Heart left ventricle (tissue), 16 donors: ENCODE measurements around the gene C1orf21. TPM values are rescaled to one million over a fixed set of nuclear protein-coding genes. Genes with fewer than 3 reads are reported as not detected.

Experiments used
- ATAC-seq, 4 donors: fragments of 200-7000 bp; cut with Tn5 transposase; one replicate each; pipeline ENCODE4 v1.9.1; 2020 to 2022; ENCODE audit warnings: moderate library complexity in 4 of 4, mild to moderate bottlenecking in 3 of 4, moderate number of reproducible peaks in 1 of 4
- DNase-seq, 5 donors: peaks; one replicate each; pipeline ENCODE4 v3.0.0-alpha.2; 2020
- H3K27ac ChIP-seq, 12 donors: fragments of 200-600 bp; sonication (generic) in 4 of 12; one replicate each; pipeline versions ENCODE4 v1.5.0 to v1.8.0; 2016 to 2022; ENCODE audit warnings: mild to moderate bottlenecking in 2 of 12
- H3K27me3 ChIP-seq, 9 donors: fragments of 200-600 bp; sonication (generic) in 2 of 9; one replicate each; pipeline versions ENCODE4 v1.5.1 to v1.8.0; 2016 to 2022; ENCODE audit warnings: mild to moderate bottlenecking in 3 of 9
- H3K36me3 ChIP-seq, 9 donors: fragments of 200-600 bp; sonication (generic) in 2 of 9; one replicate each; pipeline versions ENCODE4 v1.5.0 to v1.8.0; 2018 to 2022; ENCODE audit warnings: mild to moderate bottlenecking in 2 of 9
- H3K4me1 ChIP-seq, 12 donors: fragments of 200-600 bp; sonication (generic) in 4 of 12; one replicate each; pipeline versions ENCODE4 v1.5.0 to v1.8.0; 2016 to 2022; ENCODE audit warnings: mild to moderate bottlenecking in 3 of 12
- H3K4me3 ChIP-seq, 12 donors: fragments of 200-600 bp; sonication (generic) in 4 of 12; one replicate each; pipeline versions ENCODE4 v1.5.0 to v1.8.0; 2017 to 2022; ENCODE audit warnings: mild to moderate bottlenecking in 9 of 12, moderate library complexity in 4 of 12
- H3K9me3 ChIP-seq, 12 donors: fragments of 200-600 bp; sonication (generic) in 4 of 12; one replicate each; pipeline versions ENCODE4 v1.5.0 to v1.8.0; 2016 to 2022; ENCODE audit warnings: mild to moderate bottlenecking in 1 of 12
- POLR2A ChIP-seq, 2 donors: fragments of 450-650 bp; IDR thresholded peaks; one replicate each; pipeline ENCODE4 v1.6.1; 2017; ENCODE audit warnings: antibody characterized with exemption in 2 of 2, mild to moderate bottlenecking in 2 of 2, moderate library complexity in 2 of 2
- WGBS, 4 donors: extraction: QIAGEN DNeasy Blood & Tissue Kit in 2 of 4; methylation state at CpG; one replicate each; pipeline versions ENCODE4 v1.1.5 to v1.1.7; 2013 to 2018; 5-methylcytosine and 5-hydroxymethylcytosine counted together
- intact Hi-C, 10 donors: fragments of 100-400 bp; cut with DNase I; formaldehyde crosslinking; loops; one replicate each; pipeline versions ENCODE4 v1.11.1 to v1.14.2; 2022
- polyA plus RNA-seq, 2 donors: library from polyadenylated mRNA; stranded (reverse); fragments of 200-250 nt; gene quantifications; one replicate each; pipeline ENCODE4 v1.2.3, GENCODE V29; 2013
- total RNA-seq, 9 donors: library from RNA; depleted of rRNA in 2 of 9; stranded (reverse); fragments of >200 nt in 2 of 9; fragmentation: NEBNext Ultra II Directional in 3 of 9; extraction: Animal tissue kit (Norgen Biotek cat#: 25700) in 3 of 9; gene quantifications; one replicate each; pipeline versions ENCODE4 v1.1.0 to v1.2.4, GENCODE V29; 2016 to 2023
- TF ChIP-seq, protein P1 (sequence below), 12 donors: fragments of 200-600 bp; sonication (generic) in 4 of 12; IDR thresholded peaks; one replicate each; pipeline versions ENCODE4 v1.5.0 to v1.8.0; 2018 to 2022; ENCODE audit warnings: antibody characterized with exemption in 12 of 12, mild to moderate bottlenecking in 5 of 12
- donor health status: ischemic (EF 13 %, LVEDD 7.1; RV severe dilation, severe dysfunction).
- donor health status: healthy with polysubstance abuse.
- donor health status: DM: no; HTN: yes; CAD: no.
- donor health status: DM: no; HTN: no; CAD: no.
- donor health status: ischemic (EF 25% LVEDD 6.9; RV normal size, moderate dysfunction).
- donor health status: ischemic (EF 25% LVEDD 5.7; RV mildly dilated, moderate dysfunction).
- donor health status: healthy.
- donor health status: DM: yes; HTN: yes; CAD: no.
- donor health status: ischemic (EF 35%, LVEDD 5.7; RV mildly dilated, moderate dysfunction).
- donor health status: nonischemic (EF 11% LVEDD 7.7; RV severe dilation, severe dysfunction).
- donor health status: DM: yes; HTN: yes; CAD: no.
- donor health status: PGD.
- donor health status: ischemic (EF 29% LVEDD 5.4; RV normal size, mild dysfunction).
- donor health status: nonischemic (EF 23%, LVEDD 6.1; RV moderate dilation, normal function).

C1orf21 gene
- total and polyA plus RNA-seq, 11 donors = 32.0 to 81.3 (median 68.4) TPM

DNA sequence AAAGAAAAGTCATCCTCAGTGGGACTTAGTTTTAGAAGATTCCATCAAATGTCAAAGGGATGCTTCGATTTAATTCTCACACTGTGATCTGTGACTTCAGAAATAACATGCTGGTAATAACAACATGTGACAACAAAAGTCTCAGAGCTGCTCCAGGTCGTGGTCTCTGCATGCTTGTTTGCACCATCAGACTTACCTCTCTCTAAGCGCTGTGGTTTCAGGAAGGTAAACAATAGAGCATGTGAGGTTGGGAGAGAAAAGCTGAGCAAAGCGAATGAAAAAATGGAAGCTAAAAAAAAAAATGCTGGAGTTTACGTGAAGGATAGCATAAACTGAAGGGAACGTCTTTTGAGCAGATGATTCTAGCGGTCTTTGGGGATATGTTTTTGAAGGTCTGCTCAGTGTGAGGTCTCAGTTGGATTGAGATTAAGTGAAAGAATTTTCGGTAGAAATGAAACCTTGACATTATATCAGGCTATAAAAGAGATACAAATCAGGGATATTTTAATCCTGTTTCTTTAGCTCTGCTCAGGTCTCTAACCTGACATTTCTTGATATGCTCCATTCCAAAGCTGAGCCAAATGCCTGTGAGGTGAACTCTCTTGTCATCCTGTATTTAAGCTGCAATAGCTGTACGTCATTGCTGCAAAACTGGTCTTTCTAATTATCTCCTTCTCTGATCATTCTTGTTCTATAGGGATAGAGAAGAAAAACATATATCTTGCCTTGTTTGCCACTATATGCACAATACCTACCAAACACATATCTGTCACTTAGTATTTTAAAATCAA is 86.5 kb downstream of the C1orf21 start:
- peaks cover 0 to 26% (median 9%) of the 10 kb centered on the region in 12 donors for H3K9me3 ChIP-seq
- H3K4me1 ChIP-seq = peaks cover 0 to 38% (median 10%) of the 10 kb centered on the region in 12 donors
- H3K4me3 ChIP-seq = no peak overlapping the region
- 90 to 93% (median 91%) methylated on average over 9 of the region's 9 CpGs for WGBS, 4 donors
- ATAC-seq (no peak), DNase-seq (no peak)
- H3K36me3 ChIP-seq = peaks cover 0 to 22% (median 11%) of the 10 kb centered on the region in 9 donors
- TF ChIP-seq, protein P1, sequence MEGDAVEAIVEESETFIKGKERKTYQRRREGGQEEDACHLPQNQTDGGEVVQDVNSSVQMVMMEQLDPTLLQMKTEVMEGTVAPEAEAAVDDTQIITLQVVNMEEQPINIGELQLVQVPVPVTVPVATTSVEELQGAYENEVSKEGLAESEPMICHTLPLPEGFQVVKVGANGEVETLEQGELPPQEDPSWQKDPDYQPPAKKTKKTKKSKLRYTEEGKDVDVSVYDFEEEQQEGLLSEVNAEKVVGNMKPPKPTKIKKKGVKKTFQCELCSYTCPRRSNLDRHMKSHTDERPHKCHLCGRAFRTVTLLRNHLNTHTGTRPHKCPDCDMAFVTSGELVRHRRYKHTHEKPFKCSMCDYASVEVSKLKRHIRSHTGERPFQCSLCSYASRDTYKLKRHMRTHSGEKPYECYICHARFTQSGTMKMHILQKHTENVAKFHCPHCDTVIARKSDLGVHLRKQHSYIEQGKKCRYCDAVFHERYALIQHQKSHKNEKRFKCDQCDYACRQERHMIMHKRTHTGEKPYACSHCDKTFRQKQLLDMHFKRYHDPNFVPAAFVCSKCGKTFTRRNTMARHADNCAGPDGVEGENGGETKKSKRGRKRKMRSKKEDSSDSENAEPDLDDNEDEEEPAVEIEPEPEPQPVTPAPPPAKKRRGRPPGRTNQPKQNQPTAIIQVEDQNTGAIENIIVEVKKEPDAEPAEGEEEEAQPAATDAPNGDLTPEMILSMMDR (IDR thresholded peaks at IDR 0.05) = no peak
- TF ChIP-seq POLR2A (IDR thresholded peaks at IDR 0.05) = no peak
- peak overlapping the region in 2 of 12 donors; percentile 70 to 75 for H3K27ac ChIP-seq
- intact Hi-C loops = no loop called here
- H3K27me3 ChIP-seq = no peaks in the 10 kb centered on the region

DNA sequence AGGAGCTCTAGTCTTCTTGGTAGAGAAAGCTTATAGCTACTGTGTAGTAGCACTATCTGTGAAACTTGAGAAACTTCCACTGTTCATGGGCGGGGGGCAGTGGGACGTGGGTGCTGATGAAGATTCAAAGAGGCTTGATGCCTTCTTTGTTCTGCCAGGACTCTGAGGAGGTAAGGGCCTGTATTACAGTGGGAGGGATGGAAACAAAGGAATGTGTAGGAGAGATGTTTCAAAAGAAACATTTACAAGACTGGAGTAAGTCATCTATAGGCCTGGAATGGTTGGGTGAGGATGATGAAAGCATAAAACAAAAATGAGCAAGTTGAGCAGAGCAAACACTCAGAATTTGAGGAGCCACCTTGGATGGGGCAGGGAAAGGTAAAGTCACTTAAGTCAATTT is 89.4 kb downstream of the C1orf21 start:
- 90 to 96% (median 93%) methylated on average over 2 of the region's 2 CpGs for WGBS, 4 donors
- TF ChIP-seq POLR2A (IDR thresholded peaks at IDR 0.05) = no peak
- TF ChIP-seq, protein P1 (IDR thresholded peaks at IDR 0.05) = no peak
- intact Hi-C loops = no loop called here
- Histone ChIP-seq H3K27me3 (no peaks in the 10 kb centered on the region), H3K4me1 (peaks cover 0 to 35% (median 9%) of the 10 kb centered on the region in 12 donors), H3K27ac (no peak overlapping the region), H3K9me3 (peaks cover 0 to 26% (median 9%) of the 10 kb centered on the region in 12 donors), H3K36me3 (peaks cover 0 to 32% (median 14%) of the 10 kb centered on the region in 9 donors), H3K4me3 (no peak overlapping the region)
- ATAC-seq (no peak), DNase-seq (no peak)

DNA sequence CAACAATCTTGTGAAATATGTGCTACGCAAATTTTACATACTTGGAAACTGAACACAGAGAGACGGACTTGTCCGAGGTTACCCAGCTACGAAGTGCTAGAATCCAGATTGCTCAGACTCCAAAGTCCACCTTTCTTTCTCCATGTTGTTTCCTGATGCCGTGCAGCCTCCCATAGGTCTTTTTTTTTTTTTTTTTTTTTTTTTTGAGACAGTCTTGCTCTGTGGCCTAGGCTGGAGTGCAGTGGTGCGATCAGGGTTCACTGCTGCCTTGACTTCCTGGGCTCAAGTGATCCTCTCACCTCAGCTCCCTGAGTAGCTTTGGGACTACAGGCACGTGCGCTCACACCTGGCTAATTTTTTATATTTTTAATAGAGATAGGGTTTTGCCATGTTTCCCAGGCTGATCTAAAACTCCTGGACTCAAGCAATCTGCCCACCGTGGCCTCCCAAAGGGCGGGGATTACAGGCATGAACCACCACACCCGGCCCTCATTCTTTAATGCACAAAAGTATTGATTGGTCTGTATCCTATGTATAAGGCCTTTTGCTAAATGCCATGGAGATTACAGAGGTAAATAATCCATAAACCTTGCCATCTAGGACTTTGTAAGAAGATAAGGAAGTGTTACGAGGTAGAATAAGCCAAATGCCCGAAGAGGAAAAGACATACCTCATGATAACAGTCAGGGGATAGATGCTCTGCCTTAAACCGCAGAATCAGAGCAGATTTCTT is 92.8 kb downstream of the C1orf21 start:
- Histone ChIP-seq H3K36me3 (peaks cover 0 to 32% (median 14%) of the 10 kb centered on the region in 9 donors), H3K4me1 (peaks cover 9 to 50% (median 39%) of the 10 kb centered on the region in 12 donors), H3K4me3 (no peak overlapping the region), H3K27ac (peak overlapping the region in 1 of 12 donors; percentile 22), H3K9me3 (peaks cover 0 to 8% (median under 1%) of the 10 kb centered on the region in 12 donors), H3K27me3 (no peaks in the 10 kb centered on the region)
- ATAC-seq (no peak), DNase-seq (no peak)
- 93 to 97% (median 93%) methylated on average over 14 of the region's 14 CpGs for WGBS, 4 donors
- TF ChIP-seq, protein P1 (IDR thresholded peaks at IDR 0.05) = no peak
- no peak for TF ChIP-seq POLR2A (IDR thresholded peaks at IDR 0.05)
- intact Hi-C loops = loop anchor here in 5 of 10 donors (5.0 to 10.0 kb wide), 7 partner anchors 75 to 405 kb away; partner anchors contain the start of gene C1orf21 (in 1 of the 5)

DNA sequence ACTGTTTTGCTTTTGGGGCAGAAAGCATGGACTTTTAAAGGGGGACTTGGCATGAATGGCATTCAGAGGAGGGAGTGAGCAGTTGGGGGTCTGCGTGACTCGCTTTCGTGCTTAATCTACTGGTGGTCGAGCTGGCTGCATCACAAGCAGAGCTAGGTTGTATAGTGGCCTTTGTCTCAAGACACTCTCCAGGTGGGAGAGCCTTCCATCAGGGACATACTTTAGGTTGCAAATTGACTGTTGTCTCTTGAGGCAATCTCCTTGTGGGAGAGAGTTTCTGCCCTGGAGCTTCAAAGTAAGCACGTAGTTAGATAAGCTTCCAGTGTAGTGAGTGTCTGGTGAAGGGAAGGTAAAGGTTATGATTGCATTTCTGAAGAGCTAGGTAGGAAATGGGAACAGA is 93.9 kb downstream of the C1orf21 start:
- Histone ChIP-seq H3K9me3 (no peaks in the 10 kb centered on the region), H3K36me3 (peaks cover 0 to 25% (median 14%) of the 10 kb centered on the region in 9 donors), H3K4me3 (no peak overlapping the region), H3K27ac (peak overlapping the region in 7 of 12 donors; percentile 9 to 79 (median 69)), H3K27me3 (no peaks in the 10 kb centered on the region), H3K4me1 (peaks cover 9 to 61% (median 48%) of the 10 kb centered on the region in 12 donors)
- DNase-seq (no peak), ATAC-seq (no peak)
- WGBS, 4 donors = 78 to 88% (median 87%) methylated on average over 5 of the region's 5 CpGs
- intact Hi-C loops = loop anchor here in 5 of 10 donors (5.0 to 10.0 kb wide), 7 partner anchors 74 to 406 kb away; partner anchors contain the start of gene C1orf21 (in 1 of the 5)
- TF ChIP-seq POLR2A (IDR thresholded peaks at IDR 0.05) = no peak
- TF ChIP-seq, protein P1 (IDR thresholded peaks at IDR 0.05) = no peak
